A549 (cell line): ENCODE measurements around the gene SORCS2.

Source experiments
- BHLHE40 ChIP-seq: IDR thresholded peaks from 2 replicates; pipeline ENCODE4 v1.6.1; 2012; ENCODE audit warnings: low read depth, low read length, inconsistent platforms
- CEBPB ChIP-seq, 2 experiments: fragments of >200 bp in 1 of 2; sonication (Bioruptor Twin) in 1 of 2; formaldehyde crosslinking in 1 of 2; IDR thresholded peaks; 2 replicates each; pipeline ENCODE4 v1.6.1; 2012 to 2016
- CHD2 ChIP-seq: fragments of 150-350 bp; IDR thresholded peaks from 2 replicates; pipeline ENCODE4 v1.6.1; 2014; ENCODE audit warnings: low read length; ENCODE audit not compliant: partially characterized antibody
- JUN ChIP-seq, 2 experiments: fragments of >200 bp; sonication (Bioruptor Twin); formaldehyde crosslinking; IDR thresholded peaks; 2 replicates in 1 of 2; 3 replicates in 1 of 2; pipeline ENCODE4 v1.6.1; 2016 to 2017
- JUNB ChIP-seq: fragments of >200 bp; sonication (Bioruptor Twin); formaldehyde crosslinking; IDR thresholded peaks from 2 replicates; pipeline ENCODE4 v1.6.1; 2016
- KDM1A ChIP-seq: fragments of 200-600 bp; sonication (generic); IDR thresholded peaks from 2 replicates; pipeline ENCODE4 v1.6.1; 2016; ENCODE audit warnings: low read depth, mild to moderate bottlenecking
- POLR2A ChIP-seq: IDR thresholded peaks from 2 replicates; pipeline ENCODE4 v1.6.1; 2012; ENCODE audit warnings: mild to moderate bottlenecking, low read length
- RAD21 ChIP-seq, 2 experiments: fragments of >200 bp in 1 of 2; sonication (Bioruptor Twin) in 1 of 2; formaldehyde crosslinking in 1 of 2; IDR thresholded peaks in 1 of 2; conservative IDR thresholded peaks in 1 of 2; 2 replicates in 1 of 2; 3 replicates in 1 of 2; pipeline ENCODE4 v1.6.1; 2012 to 2018; ENCODE audit warnings: inconsistent platforms in 1 of 2
- TFCP2L1 ChIP-seq: fragments of 250-450 bp; sonication (Bioruptor Pico); IDR thresholded peaks from 2 replicates; pipeline ENCODE4 v1.5.0; 2021; ENCODE audit warnings: mild to moderate bottlenecking
- TF ChIP-seq, protein P1 (sequence below): fragments of >200 bp; sonication (Bioruptor Twin); formaldehyde crosslinking; IDR thresholded peaks from 3 replicates; pipeline ENCODE4 v1.5.1; 2016
- TF ChIP-seq, protein P2 (sequence below): IDR thresholded peaks from 2 replicates; pipeline ENCODE4 v1.6.1; 2012; ENCODE audit warnings: low read depth, borderline replicate concordance
- TF ChIP-seq, protein P3 (sequence below): fragments of 200-600 bp; sonication (generic); IDR thresholded peaks from 2 replicates; pipeline ENCODE4 v1.6.1; 2016; ENCODE audit warnings: antibody characterized with exemption, mild to moderate bottlenecking, moderate library complexity
- TF ChIP-seq, protein P4 (sequence below): fragments of >200 bp; sonication (Bioruptor Twin); formaldehyde crosslinking; IDR thresholded peaks from 3 replicates; pipeline ENCODE4 v1.6.1; 2016
- TF ChIP-seq, protein P5 (sequence below): fragments of >200 bp; sonication (Bioruptor Twin); formaldehyde crosslinking; IDR thresholded peaks from 2 replicates; pipeline ENCODE4 v1.6.1; 2016

DNA sequence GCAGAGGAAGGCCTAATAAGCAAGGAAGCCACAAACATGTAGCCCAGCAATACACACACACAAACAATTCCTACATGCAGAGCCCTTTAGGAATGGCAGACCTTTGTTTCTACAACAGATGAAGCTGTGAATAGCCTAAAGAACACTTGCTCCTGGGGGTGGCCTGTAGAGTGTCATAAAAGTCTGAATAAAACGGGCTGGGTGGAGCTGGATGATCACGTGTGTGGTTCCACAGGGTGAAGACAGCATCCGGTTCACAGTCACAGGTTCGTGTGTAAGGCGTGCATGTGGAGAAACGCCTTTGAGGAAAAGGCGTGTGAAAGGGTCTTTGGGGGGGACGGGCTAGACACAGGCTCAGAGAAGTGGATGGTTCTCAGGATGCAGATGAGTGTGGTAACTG, 591.2 kb downstream of the SORCS2 start:
- TF ChIP-seq, protein P1, sequence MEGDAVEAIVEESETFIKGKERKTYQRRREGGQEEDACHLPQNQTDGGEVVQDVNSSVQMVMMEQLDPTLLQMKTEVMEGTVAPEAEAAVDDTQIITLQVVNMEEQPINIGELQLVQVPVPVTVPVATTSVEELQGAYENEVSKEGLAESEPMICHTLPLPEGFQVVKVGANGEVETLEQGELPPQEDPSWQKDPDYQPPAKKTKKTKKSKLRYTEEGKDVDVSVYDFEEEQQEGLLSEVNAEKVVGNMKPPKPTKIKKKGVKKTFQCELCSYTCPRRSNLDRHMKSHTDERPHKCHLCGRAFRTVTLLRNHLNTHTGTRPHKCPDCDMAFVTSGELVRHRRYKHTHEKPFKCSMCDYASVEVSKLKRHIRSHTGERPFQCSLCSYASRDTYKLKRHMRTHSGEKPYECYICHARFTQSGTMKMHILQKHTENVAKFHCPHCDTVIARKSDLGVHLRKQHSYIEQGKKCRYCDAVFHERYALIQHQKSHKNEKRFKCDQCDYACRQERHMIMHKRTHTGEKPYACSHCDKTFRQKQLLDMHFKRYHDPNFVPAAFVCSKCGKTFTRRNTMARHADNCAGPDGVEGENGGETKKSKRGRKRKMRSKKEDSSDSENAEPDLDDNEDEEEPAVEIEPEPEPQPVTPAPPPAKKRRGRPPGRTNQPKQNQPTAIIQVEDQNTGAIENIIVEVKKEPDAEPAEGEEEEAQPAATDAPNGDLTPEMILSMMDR: no peak
- no peak for TF ChIP-seq TFCP2L1
- no peak for TF ChIP-seq RAD21 (conservative IDR thresholded peaks at IDR 0.05 in 1 of 2, IDR thresholded peaks at IDR 0.05 in 1 of 2)
- no peak for TF ChIP-seq POLR2A
- TF ChIP-seq, protein P2, sequence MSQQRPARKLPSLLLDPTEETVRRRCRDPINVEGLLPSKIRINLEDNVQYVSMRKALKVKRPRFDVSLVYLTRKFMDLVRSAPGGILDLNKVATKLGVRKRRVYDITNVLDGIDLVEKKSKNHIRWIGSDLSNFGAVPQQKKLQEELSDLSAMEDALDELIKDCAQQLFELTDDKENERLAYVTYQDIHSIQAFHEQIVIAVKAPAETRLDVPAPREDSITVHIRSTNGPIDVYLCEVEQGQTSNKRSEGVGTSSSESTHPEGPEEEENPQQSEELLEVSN: no peak
- TF ChIP-seq BHLHE40: no peak
- TF ChIP-seq, protein P3, sequence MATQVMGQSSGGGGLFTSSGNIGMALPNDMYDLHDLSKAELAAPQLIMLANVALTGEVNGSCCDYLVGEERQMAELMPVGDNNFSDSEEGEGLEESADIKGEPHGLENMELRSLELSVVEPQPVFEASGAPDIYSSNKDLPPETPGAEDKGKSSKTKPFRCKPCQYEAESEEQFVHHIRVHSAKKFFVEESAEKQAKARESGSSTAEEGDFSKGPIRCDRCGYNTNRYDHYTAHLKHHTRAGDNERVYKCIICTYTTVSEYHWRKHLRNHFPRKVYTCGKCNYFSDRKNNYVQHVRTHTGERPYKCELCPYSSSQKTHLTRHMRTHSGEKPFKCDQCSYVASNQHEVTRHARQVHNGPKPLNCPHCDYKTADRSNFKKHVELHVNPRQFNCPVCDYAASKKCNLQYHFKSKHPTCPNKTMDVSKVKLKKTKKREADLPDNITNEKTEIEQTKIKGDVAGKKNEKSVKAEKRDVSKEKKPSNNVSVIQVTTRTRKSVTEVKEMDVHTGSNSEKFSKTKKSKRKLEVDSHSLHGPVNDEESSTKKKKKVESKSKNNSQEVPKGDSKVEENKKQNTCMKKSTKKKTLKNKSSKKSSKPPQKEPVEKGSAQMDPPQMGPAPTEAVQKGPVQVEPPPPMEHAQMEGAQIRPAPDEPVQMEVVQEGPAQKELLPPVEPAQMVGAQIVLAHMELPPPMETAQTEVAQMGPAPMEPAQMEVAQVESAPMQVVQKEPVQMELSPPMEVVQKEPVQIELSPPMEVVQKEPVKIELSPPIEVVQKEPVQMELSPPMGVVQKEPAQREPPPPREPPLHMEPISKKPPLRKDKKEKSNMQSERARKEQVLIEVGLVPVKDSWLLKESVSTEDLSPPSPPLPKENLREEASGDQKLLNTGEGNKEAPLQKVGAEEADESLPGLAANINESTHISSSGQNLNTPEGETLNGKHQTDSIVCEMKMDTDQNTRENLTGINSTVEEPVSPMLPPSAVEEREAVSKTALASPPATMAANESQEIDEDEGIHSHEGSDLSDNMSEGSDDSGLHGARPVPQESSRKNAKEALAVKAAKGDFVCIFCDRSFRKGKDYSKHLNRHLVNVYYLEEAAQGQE: no peak
- no peak for TF ChIP-seq CEBPB (IDR thresholded peaks at IDR 0.05)
- TF ChIP-seq KDM1A: no peak
- TF ChIP-seq, protein P4, sequence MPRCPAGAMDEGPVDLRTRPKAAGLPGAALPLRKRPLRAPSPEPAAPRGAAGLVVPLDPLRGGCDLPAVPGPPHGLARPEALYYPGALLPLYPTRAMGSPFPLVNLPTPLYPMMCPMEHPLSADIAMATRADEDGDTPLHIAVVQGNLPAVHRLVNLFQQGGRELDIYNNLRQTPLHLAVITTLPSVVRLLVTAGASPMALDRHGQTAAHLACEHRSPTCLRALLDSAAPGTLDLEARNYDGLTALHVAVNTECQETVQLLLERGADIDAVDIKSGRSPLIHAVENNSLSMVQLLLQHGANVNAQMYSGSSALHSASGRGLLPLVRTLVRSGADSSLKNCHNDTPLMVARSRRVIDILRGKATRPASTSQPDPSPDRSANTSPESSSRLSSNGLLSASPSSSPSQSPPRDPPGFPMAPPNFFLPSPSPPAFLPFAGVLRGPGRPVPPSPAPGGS: no peak
- TF ChIP-seq JUN (IDR thresholded peaks at IDR 0.05): no peak
- TF ChIP-seq, protein P5, sequence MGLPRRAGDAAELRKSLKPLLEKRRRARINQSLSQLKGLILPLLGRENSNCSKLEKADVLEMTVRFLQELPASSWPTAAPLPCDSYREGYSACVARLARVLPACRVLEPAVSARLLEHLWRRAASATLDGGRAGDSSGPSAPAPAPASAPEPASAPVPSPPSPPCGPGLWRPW: no peak
- no peak for TF ChIP-seq JUNB
- TF ChIP-seq CHD2: no peak
